Suprapubic skin (tissue), 4 donors: ENCODE data around the gene ARHGEF33. TPM values are rescaled to one million over a fixed set of nuclear protein-coding genes. Genes with fewer than 3 reads are reported as not detected.

Experiments
- DNase-seq, 2 donors: peaks; one replicate each; pipeline ENCODE4 v3.0.0-alpha.2; 2019; ENCODE audit warnings: low spot score in 2 of 2
- H3K27ac ChIP-seq: fragments of 200-600 bp; sonication (generic); one replicate; pipeline ENCODE4 v1.5.1; 2019
- H3K27me3 ChIP-seq: fragments of 200-600 bp; sonication (generic); one replicate; pipeline ENCODE4 v1.5.1; 2019
- H3K36me3 ChIP-seq: fragments of 200-600 bp; sonication (generic); one replicate; pipeline ENCODE4 v1.5.1; 2019
- H3K4me1 ChIP-seq: fragments of 200-600 bp; sonication (generic); one replicate; pipeline ENCODE4 v1.5.1; 2019
- H3K4me3 ChIP-seq: fragments of 200-600 bp; sonication (generic); one replicate; pipeline ENCODE4 v1.5.1; 2019; ENCODE audit warnings: mild to moderate bottlenecking
- H3K9me3 ChIP-seq: fragments of 200-600 bp; sonication (generic); one replicate; pipeline ENCODE4 v1.5.1; 2019
- EP300 ChIP-seq: sonication (generic); formaldehyde crosslinking; IDR thresholded peaks from one replicate; pipeline ENCODE4 v1.6.1; 2017; ENCODE audit warnings: antibody characterized with exemption
- POLR2A ChIP-seq, 2 donors: fragments of 450-650 bp; IDR thresholded peaks; one replicate each; pipeline ENCODE4 v1.6.1; 2017; ENCODE audit warnings: antibody characterized with exemption in 2 of 2, mild to moderate bottlenecking in 2 of 2, moderate library complexity in 2 of 2
- POLR2AphosphoS5 ChIP-seq, 3 donors: sonication (generic); formaldehyde crosslinking; IDR thresholded peaks; one replicate each; pipeline ENCODE4 v1.6.1; 2017; ENCODE audit warnings: antibody characterized with exemption in 3 of 3
- WGBS: methylation state at CpG from one replicate; pipeline ENCODE4 v1.1.5; 2018; 5-methylcytosine and 5-hydroxymethylcytosine counted together
- total RNA-seq, 4 donors: library from RNA; depleted of rRNA; stranded (reverse); fragments of >200 nt; gene quantifications; one replicate each; pipeline ENCODE4 v1.1.0, GENCODE V29; 2016
- TF ChIP-seq, protein P1 (sequence below), 2 donors: fragments of 200-600 bp in 1 of 2; fragments of 450-650 bp in 1 of 2; sonication (generic) in 1 of 2; IDR thresholded peaks; one replicate each; pipeline ENCODE4 v1.5.1; 2016 to 2019; ENCODE audit warnings: antibody characterized with exemption in 2 of 2, mild to moderate bottlenecking in 1 of 2, moderate library complexity in 1 of 2

The ARHGEF33 gene
- total RNA-seq, 4 donors from 2014 or later = 0.34 to 0.80 (median 0.42) TPM

GRCh38 chr2:38947241-38948239, 57.9 kb downstream of the ARHGEF33 start:
- no peak for DNase-seq
- no peak for TF ChIP-seq EP300
- TF ChIP-seq, protein P1, sequence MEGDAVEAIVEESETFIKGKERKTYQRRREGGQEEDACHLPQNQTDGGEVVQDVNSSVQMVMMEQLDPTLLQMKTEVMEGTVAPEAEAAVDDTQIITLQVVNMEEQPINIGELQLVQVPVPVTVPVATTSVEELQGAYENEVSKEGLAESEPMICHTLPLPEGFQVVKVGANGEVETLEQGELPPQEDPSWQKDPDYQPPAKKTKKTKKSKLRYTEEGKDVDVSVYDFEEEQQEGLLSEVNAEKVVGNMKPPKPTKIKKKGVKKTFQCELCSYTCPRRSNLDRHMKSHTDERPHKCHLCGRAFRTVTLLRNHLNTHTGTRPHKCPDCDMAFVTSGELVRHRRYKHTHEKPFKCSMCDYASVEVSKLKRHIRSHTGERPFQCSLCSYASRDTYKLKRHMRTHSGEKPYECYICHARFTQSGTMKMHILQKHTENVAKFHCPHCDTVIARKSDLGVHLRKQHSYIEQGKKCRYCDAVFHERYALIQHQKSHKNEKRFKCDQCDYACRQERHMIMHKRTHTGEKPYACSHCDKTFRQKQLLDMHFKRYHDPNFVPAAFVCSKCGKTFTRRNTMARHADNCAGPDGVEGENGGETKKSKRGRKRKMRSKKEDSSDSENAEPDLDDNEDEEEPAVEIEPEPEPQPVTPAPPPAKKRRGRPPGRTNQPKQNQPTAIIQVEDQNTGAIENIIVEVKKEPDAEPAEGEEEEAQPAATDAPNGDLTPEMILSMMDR (IDR thresholded peaks at IDR 0.05) = peak in 1 of 2 donors; percentile 56
- Histone ChIP-seq H3K4me1 (no peaks in the 10 kb centered on the region), H3K36me3 (no peaks in the 10 kb centered on the region), H3K9me3 (no peaks in the 10 kb centered on the region), H3K27me3 (no peaks in the 10 kb centered on the region), H3K27ac (no peak overlapping the region), H3K4me3 (no peak overlapping the region)
- 50% methylated on average over 11 of the region's 11 CpGs for WGBS

GRCh38 chr2:38948387-38948882, 58.8 kb downstream of the ARHGEF33 start:
- H3K4me3 ChIP-seq = no peak overlapping the region
- H3K4me1 ChIP-seq = no peaks in the 10 kb centered on the region
- 88% methylated on average over 3 of the region's 3 CpGs for WGBS
- no peak for TF ChIP-seq POLR2A (IDR thresholded peaks at IDR 0.05)
- TF ChIP-seq, protein P1 (IDR thresholded peaks at IDR 0.05) = no peak
- no peak for TF ChIP-seq EP300
- no peak for TF ChIP-seq POLR2AphosphoS5 (IDR thresholded peaks at IDR 0.05)
- no peaks in the 10 kb centered on the region for H3K27me3 ChIP-seq
- H3K36me3 ChIP-seq = no peaks in the 10 kb centered on the region
- H3K9me3 ChIP-seq = no peaks in the 10 kb centered on the region
- H3K27ac ChIP-seq = no peak overlapping the region
- DNase-seq = no peak

- H3K4me3 ChIP-seq = no peak overlapping the region
- no peaks in the 10 kb centered on the region for H3K9me3 ChIP-seq
- no peaks in the 10 kb centered on the region for H3K27me3 ChIP-seq
- no peak for DNase-seq
- no peaks in the 10 kb centered on the region for H3K4me1 ChIP-seq
- 74% methylated on average over 4 of the region's 4 CpGs for WGBS
- no peaks in the 10 kb centered on the region for H3K36me3 ChIP-seq
- no peak overlapping the region for H3K27ac ChIP-seq
- no peak for TF ChIP-seq POLR2A (IDR thresholded peaks at IDR 0.05)
- TF ChIP-seq, protein P1 (IDR thresholded peaks at IDR 0.05) = no peak
- no peak for TF ChIP-seq EP300
- no peak for TF ChIP-seq POLR2AphosphoS5 (IDR thresholded peaks at IDR 0.05)
Observed at GRCh38 chr2:38948995-38949394, 59.3 kb downstream of the ARHGEF33 start.

DNA sequence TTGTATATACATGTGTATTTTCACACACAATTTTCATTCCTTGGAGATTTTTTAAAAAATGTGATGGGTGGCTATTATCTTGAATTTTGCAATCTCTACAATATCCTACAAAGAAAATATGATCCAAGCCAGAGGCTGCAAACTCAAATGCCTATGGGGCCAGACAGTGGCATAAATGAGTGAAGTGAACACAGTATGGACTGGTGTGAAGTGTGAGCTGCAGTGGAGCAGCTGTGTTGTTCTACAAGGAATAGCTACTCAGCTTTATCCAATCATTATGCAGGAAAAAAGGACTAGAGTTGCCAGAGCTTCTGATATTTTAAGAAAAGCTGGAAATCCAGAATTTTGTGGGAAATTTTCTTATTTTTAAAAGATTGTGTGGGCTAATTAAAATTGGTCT, 62.1 kb downstream of the ARHGEF33 start:
- Histone ChIP-seq H3K4me3 (no peak overlapping the region), H3K4me1 (no peaks in the 10 kb centered on the region), H3K27ac (no peak overlapping the region), H3K27me3 (no peaks in the 10 kb centered on the region), H3K9me3 (no peaks in the 10 kb centered on the region), H3K36me3 (no peaks in the 10 kb centered on the region)
- TF ChIP-seq EP300 (no peak), POLR2AphosphoS5 (IDR thresholded peaks at IDR 0.05) (no peak), POLR2A (IDR thresholded peaks at IDR 0.05) (no peak)
- TF ChIP-seq, protein P1 (IDR thresholded peaks at IDR 0.05) = no peak
- DNase-seq = no peak

DNA sequence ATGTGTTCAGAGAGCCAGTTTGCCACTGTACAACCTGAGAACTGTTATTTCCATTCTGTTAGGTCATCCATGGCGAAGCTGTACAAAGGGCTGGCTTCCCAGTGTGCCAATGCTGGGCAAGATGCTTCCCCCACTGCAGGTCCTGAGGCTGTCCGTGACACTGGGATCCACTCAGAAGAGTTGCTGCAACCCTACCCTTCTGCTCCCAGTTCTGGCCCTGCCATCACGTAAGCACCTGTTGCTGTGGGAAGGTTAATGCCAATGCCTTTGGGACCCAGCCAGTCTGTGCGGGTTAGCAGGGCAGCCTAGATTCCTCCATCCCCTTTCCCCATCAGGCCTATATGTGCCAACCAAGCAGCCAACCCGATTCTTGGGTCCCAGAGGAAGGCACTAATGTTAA, 68.3 kb downstream of the ARHGEF33 start:
- DNase-seq = no peak
- H3K36me3 ChIP-seq = no peaks in the 10 kb centered on the region
- WGBS = 95% methylated on average over 5 of the region's 5 CpGs
- no peak overlapping the region for H3K4me3 ChIP-seq
- H3K27me3 ChIP-seq = no peaks in the 10 kb centered on the region
- H3K9me3 ChIP-seq = no peaks in the 10 kb centered on the region
- H3K27ac ChIP-seq = no peak overlapping the region
- peaks cover 13% of the 10 kb centered on the region for H3K4me1 ChIP-seq
- no peak for TF ChIP-seq POLR2AphosphoS5 (IDR thresholded peaks at IDR 0.05)
- TF ChIP-seq, protein P1 (IDR thresholded peaks at IDR 0.05) = no peak
- TF ChIP-seq EP300 = no peak
- no peak for TF ChIP-seq POLR2A (IDR thresholded peaks at IDR 0.05)
